Ishikawa (cell line): ENCODE data around the gene PER3.
A peak's percentile ranks its signal among the peaks of the same experiment; 100 is the strongest.

Source experiments
- CEBPB ChIP-seq: IDR thresholded peaks from 2 replicates; pipeline ENCODE4 v1.6.1; 2012
- CREB1 ChIP-seq: IDR thresholded peaks from 2 replicates; pipeline ENCODE4 v1.6.1; 2012; ENCODE audit warnings: low read depth
- EGR1 ChIP-seq: IDR thresholded peaks from 2 replicates; pipeline ENCODE4 v1.6.1; 2012
- EP300 ChIP-seq: IDR thresholded peaks from 2 replicates; pipeline ENCODE4 v1.6.1; 2012; ENCODE audit warnings: borderline replicate concordance
- FOXM1 ChIP-seq: IDR thresholded peaks from 2 replicates; pipeline ENCODE4 v1.6.1; 2012; ENCODE audit warnings: low read depth, borderline replicate concordance
- NFIC ChIP-seq: IDR thresholded peaks from 2 replicates; pipeline ENCODE4 v1.6.1; 2012
- RAD21 ChIP-seq: IDR thresholded peaks from 2 replicates; pipeline ENCODE4 v1.6.1; 2012; ENCODE audit warnings: low read depth
- TAF1 ChIP-seq: IDR thresholded peaks from 2 replicates; pipeline ENCODE4 v1.6.1; 2012; ENCODE audit warnings: low read depth, mild to moderate bottlenecking
- TCF12 ChIP-seq: IDR thresholded peaks from 2 replicates; pipeline ENCODE4 v1.6.1; 2012; ENCODE audit warnings: low read depth
- TEAD4 ChIP-seq: IDR thresholded peaks from 2 replicates; pipeline ENCODE4 v1.6.1; 2012
- USF1 ChIP-seq: IDR thresholded peaks from 2 replicates; pipeline ENCODE4 v1.6.1; 2012
- YY1 ChIP-seq: IDR thresholded peaks from 2 replicates; pipeline ENCODE4 v1.6.1; 2012; ENCODE audit warnings: low read depth
- ZBTB7A ChIP-seq: IDR thresholded peaks from 2 replicates; pipeline ENCODE4 v1.6.1; 2012; ENCODE audit warnings: low read depth
- TF ChIP-seq, protein P1 (sequence below): IDR thresholded peaks from 2 replicates; pipeline ENCODE4 v1.6.1; 2012
- TF ChIP-seq, protein P2 (sequence below): IDR thresholded peaks from 2 replicates; pipeline ENCODE4 v1.6.1; 2012; ENCODE audit warnings: low read depth, mild to moderate bottlenecking

The PER3 gene

DNA sequence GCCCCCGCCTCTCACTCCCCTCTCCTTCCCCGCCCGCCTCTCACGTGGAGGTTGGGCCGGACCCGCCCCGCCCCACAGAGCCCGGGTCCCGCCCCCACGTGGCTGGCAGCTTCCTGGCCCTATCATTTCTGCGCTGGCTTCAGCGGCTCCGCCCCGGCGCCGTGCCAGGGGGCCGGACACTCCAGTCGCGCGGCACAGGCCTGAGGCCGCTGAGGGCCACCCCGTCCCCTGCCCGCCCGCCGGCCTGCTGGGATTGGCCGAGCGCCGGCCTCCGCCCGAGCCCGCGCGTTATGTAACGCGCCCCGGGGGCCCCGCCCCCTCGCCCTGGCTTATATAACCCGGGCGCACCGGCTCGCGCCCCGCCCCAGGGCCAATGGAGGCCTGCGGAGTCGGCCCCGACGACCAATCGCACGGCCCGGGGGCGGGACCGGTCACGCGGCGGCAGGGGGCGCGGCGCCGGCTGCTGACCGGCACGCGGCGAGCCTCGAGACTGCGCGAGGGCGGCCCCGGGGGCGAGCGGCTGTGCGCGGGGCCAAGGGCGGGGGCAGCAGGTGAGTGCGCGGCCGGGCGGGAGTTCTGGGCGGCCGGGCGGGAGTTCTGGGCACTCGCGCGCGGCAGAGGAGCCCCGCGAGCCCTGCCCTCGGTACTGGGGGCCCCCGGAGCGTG lies at the start of gene PER3:
TSS of gene PER3 (plus strand) at position 466 of the 666 bp plus-strand sequence. CDS start 587 bp downstream, outside the sequence.
- TF ChIP-seq FOXM1 (no peak), CEBPB (peak; percentile 49; the same call in 1 of the 2 replicates), USF1 (peak; percentile 74), EGR1 (peak; percentile 60; the same call in 1 of the 2 replicates), NFIC (peak; percentile 34; the same call in 1 of the 2 replicates), TCF12 (no peak), TAF1 (no peak)
- TF ChIP-seq, protein P1, sequence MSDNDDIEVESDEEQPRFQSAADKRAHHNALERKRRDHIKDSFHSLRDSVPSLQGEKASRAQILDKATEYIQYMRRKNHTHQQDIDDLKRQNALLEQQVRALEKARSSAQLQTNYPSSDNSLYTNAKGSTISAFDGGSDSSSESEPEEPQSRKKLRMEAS = peak; percentile 96

GRCh38 chr1:7738044-7738443 lies 46.0 kb upstream of the PER3 start:
- no peak for TF ChIP-seq NFIC
- TF ChIP-seq, protein P1 = no peak

- TF ChIP-seq, protein P2, sequence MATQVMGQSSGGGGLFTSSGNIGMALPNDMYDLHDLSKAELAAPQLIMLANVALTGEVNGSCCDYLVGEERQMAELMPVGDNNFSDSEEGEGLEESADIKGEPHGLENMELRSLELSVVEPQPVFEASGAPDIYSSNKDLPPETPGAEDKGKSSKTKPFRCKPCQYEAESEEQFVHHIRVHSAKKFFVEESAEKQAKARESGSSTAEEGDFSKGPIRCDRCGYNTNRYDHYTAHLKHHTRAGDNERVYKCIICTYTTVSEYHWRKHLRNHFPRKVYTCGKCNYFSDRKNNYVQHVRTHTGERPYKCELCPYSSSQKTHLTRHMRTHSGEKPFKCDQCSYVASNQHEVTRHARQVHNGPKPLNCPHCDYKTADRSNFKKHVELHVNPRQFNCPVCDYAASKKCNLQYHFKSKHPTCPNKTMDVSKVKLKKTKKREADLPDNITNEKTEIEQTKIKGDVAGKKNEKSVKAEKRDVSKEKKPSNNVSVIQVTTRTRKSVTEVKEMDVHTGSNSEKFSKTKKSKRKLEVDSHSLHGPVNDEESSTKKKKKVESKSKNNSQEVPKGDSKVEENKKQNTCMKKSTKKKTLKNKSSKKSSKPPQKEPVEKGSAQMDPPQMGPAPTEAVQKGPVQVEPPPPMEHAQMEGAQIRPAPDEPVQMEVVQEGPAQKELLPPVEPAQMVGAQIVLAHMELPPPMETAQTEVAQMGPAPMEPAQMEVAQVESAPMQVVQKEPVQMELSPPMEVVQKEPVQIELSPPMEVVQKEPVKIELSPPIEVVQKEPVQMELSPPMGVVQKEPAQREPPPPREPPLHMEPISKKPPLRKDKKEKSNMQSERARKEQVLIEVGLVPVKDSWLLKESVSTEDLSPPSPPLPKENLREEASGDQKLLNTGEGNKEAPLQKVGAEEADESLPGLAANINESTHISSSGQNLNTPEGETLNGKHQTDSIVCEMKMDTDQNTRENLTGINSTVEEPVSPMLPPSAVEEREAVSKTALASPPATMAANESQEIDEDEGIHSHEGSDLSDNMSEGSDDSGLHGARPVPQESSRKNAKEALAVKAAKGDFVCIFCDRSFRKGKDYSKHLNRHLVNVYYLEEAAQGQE = no peak
- TF ChIP-seq CEBPB (no peak), YY1 (no peak), CREB1 (no peak), EGR1 (no peak), FOXM1 (no peak), TCF12 (no peak), RAD21 (no peak), EP300 (no peak), USF1 (no peak)
- TF ChIP-seq, protein P1 = no peak
Measured at GRCh38 chr1:7743346-7743745, 40.7 kb upstream of the PER3 start.

DNA sequence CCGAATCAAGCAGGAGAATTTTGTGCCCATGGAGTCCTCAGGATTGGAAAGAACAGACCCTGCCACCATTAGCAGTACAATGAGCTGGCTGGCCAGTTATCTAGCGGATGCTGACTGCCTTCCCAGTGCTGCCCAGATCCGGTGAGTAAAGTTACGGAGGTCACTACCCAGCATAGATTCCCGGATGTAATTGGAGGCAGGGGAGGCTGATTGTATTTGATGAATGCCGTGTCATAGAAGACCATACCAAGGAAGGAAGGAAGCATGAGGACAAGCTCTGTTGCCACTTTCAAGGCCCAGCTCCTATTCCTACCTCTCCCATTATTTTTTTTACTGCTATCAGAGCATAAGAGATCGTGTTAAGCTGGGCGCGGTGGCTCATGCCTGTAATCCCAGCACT lies 39.2 kb upstream of the PER3 start:
- TF ChIP-seq YY1 (no peak), CREB1 (no peak), TCF12 (no peak), TEAD4 (no peak), USF1 (no peak), ZBTB7A (no peak), TAF1 (no peak), CEBPB (no peak), FOXM1 (no peak), RAD21 (no peak), NFIC (no peak)
- TF ChIP-seq, protein P2 = no peak
- TF ChIP-seq, protein P1 = no peak

DNA sequence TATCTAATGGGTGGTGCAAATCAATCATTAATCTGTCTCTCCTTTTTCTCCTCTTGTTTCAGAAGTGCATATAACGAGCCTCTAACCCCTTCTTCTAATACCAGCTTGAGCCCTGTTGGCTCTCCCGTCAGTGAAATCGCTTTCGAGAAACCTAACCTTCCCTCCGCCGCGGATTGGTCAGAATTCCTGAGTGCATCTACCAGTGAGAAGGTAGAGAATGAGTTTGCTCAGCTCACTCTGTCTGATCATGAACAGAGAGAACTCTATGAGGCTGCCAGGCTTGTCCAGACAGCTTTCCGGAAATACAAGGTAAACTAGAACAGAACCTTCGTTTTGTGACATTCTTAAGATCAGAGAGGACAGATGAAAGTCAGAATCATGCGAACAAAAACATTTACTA lies 38.3 kb upstream of the PER3 start:
- TF ChIP-seq TEAD4 = no peak

- no peak for TF ChIP-seq TCF12
- TF ChIP-seq YY1 = no peak
- no peak for TF ChIP-seq CREB1
- TF ChIP-seq EP300 = no peak
- TF ChIP-seq, protein P2 = no peak
- TF ChIP-seq EGR1 = no peak
- TF ChIP-seq RAD21 = no peak
Measured at GRCh38 chr1:7747605-7748004, 36.5 kb upstream of the PER3 start.
